M059J (cell line): ENCODE data around the gene ALPL. TPM values are rescaled to one million over a fixed set of nuclear protein-coding genes. Genes with fewer than 3 reads are reported as not detected.
"Not testable (repeated sequence)": the region's sequence is repeated elsewhere in the genome, so short reads cannot be mapped to it uniquely, and the experiment has no call there.

Source experiments
- DNase-seq: peaks from one replicate; pipeline ENCODE4 v3.0.0-alpha.2; 2012; ENCODE audit warnings: low read depth
- total RNA-seq: library from RNA; depleted of rRNA; stranded (reverse); fragments of >200 nt; shearing (Covaris generic); gene quantifications from 2 replicates; pipeline ENCODE4 v1.2.3, GENCODE V29; 2014

The ALPL gene
- total RNA-seq, 1 experiment from 2014 or later: 0.71 TPM

DNA sequence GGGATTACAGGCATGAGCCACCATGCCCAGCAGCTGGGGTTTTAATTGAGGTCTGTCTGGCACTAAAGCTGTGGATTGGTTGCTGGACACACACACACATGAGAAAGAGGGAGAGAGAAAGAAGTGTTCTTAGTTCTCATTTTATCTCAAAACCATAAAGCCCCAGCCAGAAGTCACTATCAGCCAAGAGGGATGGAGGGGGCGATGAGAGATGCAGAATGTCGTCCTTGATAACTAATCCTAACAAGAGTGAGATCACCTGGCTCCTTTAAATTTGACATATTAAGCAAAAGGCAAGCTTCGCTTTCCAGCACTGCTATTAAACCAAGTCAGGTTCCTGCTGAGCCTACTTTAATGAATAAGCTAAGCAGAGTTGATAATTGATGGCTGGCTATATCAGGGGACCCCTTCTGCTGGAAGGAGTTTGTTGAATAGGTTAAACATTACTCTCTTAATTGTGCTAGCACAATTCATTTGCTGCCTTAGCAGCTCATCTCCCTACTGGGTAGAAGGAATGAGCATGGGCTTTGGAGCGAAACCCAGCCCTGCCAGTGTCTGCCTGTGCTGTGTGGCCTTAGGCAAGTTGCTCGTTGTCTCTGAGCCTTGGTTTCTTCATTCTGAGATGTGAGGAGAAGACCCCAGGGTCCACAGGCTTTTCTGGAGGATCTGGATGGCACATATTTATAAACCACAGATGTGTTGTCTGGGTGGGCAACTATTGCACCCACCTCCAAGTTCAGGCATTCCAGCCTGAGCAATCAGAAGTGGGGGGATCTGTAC is 50.8 kb downstream of the ALPL start:
- no peak for DNase-seq

GRCh38 chr1:21560916-21561638 is 51.9 kb downstream of the ALPL start:
- no peak for DNase-seq

DNA sequence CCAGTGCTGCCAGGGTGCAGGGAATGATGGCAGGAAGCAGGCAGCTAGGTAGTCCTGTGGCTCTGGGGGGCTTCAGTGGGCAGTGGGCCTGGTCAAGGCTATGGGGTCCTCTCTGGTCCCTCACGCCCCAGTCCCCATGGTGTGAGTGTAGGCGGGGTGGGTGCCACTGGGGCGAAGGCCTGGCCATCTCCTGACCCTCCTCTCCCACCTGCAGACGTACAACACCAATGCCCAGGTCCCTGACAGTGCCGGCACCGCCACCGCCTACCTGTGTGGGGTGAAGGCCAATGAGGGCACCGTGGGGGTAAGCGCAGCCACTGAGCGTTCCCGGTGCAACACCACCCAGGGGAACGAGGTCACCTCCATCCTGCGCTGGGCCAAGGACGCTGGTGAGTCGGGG is 53.7 kb downstream of the ALPL start:
- no peak for DNase-seq

- no peak for DNase-seq
Measured at GRCh38 chr1:21563971-21564370, 54.7 kb downstream of the ALPL start.

GRCh38 chr1:21564521-21565095 is 55.4 kb downstream of the ALPL start:
- peak; percentile 41 for DNase-seq

- no peak for DNase-seq
Measured at GRCh38 chr1:21565285-21565684, 56.1 kb downstream of the ALPL start.

DNA sequence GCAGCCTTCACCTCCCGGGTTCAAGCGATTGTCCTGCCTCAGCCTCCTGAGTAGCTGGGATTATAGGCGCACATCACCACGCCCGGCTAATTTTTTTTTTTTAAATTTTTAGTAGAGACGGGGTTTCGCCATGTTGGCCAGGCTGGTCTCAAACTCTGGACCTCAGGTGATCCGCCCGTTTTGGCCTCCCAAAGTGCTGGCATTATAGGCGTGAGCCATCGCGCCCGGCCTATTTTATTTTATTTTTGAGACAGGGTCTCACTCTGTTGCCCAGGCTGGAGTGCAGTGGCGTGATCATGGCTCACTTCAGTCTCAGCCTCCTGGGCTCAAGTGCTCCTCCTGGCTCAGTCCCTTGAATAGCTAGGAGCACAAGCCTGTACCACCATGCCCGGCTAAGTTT is 57.1 kb downstream of the ALPL start:
- DNase-seq: not testable (repeated sequence)

- DNase-seq: peak; percentile 62
Measured at GRCh38 chr1:21567241-21568005, 58.2 kb downstream of the ALPL start.

- DNase-seq: peak; percentile 77
Measured at GRCh38 chr1:21568006-21568746, 59.0 kb downstream of the ALPL start.

DNA sequence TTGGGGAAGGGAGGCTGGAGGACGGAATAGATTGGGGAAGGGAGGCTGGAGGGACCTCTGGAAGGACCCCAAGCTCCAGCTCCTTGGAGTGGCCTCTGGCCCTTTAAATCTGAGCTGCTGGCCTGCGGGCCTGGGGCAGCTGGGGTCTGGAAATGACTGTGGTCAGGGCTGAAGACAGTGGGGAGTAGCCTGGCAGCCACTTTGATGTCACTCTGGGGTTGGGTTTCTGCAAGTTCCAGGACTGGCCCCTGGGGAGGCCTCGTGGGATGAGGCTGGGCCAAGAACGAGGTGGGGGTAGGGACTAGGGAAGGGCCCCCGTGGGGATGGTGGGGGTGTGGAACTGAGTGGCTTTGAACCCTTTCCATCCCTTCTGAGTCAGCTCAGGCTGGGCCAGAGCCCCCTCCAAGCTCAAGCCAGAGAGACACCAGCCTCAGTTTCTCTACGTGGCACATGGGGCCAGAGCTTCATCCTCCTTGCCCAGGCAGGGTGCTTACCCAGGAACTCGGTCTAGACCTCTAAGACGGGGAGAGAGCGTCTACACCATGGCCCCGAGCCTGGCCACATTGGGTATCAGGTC is 59.7 kb downstream of the ALPL start:
- DNase-seq: no peak

- DNase-seq: no peak
Measured at GRCh38 chr1:21569820-21570527, 60.8 kb downstream of the ALPL start.

GRCh38 chr1:21570528-21570875 is 61.3 kb downstream of the ALPL start:
- no peak for DNase-seq

DNA sequence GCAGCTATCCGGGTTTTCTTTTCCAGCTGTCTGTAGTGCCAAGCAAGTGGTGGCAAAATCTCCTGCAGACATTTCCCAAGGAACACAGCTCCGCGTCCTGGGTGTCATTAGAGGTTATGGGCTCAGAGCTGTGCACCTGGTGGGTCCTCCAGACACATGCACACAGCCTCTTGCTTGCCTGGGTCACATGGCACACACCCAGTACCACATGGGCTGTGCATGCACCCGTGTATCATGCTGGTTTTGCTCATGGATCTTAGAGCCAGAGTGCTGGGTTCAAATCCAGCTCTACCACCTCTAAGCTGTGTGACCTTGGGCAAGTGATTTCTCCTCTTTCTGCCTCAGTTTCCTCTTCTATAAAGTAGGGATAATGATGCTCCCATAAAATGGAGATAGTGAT is 61.7 kb downstream of the ALPL start:
- no peak for DNase-seq

DNA sequence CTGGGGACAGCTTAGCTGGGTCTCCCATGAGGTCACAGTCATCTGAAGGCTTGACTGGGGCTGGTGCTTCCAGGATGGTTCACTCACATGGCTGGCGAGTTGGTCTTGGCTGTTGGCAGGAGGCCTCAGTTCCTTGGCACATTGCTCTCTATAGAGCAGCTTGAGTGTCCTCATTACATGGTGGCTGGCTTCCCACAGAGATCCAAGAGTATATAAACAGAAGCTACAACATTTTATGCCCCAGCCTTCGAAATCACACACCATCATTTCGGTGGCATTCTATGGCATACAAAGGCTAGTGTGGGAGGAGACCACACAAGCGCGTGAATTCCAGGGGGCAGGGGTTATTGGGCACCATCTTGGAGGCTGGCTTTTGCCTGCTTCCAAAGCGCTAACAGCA is 63.0 kb downstream of the ALPL start:
- DNase-seq: no peak

DNA sequence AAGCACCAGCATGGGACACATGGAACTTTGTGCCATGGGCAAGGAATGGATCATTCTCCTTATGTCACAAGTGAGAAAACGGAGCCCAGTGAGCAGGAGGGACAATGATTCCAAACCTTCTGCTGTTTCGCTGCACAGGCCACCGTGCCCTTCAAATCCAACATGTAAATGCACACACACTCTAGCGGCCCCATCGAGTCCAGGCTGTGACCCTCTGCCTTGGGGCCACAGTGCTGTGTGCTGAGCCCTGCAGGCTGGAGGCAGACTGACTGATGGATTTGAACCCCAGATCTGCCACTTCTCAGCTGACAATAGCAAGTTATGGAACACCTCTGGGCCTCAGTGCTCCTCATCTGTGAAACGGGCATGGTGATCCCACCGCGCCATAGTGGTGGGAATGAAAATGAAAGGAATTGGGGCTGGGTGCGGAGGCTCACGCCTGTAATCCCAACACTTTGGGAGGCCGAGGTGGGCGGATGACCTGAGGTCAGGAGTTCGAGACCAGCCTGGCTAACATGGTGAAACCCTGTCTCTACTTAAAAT is 63.6 kb downstream of the ALPL start:
- DNase-seq: no peak

DNA sequence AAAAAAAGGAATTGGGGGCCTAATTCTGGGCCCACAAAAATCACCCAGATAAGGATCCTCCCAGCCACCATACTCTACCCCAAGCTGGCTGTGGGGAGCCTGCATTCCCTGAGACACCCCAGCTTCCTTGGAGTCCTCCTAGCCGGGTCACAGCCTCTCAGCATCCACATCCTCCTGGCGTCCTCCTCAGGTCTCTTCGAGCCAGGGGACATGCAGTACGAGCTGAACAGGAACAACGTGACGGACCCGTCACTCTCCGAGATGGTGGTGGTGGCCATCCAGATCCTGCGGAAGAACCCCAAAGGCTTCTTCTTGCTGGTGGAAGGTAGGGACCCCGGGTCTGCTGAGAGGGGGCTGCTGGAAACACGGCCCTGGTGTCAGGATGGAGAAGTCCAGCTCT is 64.3 kb downstream of the ALPL start:
- DNase-seq: no peak

DNA sequence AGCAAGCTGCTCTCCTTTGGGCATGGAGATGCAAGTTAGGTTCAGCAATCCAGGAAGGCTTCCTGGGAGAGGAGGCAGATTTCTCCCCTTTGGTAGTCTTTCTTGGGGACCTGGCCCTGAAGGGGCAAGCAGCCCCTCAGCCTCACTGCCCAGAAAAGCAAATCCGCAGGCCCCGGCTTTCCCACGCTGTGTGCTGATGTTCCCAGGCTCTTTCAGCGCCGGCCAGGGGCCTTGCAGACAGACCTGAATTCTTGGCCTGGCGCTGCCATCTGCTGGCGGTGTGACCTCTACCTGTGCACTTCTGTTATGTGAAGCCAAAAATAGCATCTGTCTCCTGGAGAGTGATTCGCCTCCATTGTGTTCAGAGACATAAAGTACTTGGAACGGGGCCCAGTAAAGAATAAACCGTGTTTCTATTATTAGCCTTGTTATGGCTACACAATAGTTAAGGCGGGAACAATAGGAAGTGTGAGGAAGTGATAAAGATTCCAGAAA is 64.8 kb downstream of the ALPL start:
- DNase-seq: peak; percentile 82

DNA sequence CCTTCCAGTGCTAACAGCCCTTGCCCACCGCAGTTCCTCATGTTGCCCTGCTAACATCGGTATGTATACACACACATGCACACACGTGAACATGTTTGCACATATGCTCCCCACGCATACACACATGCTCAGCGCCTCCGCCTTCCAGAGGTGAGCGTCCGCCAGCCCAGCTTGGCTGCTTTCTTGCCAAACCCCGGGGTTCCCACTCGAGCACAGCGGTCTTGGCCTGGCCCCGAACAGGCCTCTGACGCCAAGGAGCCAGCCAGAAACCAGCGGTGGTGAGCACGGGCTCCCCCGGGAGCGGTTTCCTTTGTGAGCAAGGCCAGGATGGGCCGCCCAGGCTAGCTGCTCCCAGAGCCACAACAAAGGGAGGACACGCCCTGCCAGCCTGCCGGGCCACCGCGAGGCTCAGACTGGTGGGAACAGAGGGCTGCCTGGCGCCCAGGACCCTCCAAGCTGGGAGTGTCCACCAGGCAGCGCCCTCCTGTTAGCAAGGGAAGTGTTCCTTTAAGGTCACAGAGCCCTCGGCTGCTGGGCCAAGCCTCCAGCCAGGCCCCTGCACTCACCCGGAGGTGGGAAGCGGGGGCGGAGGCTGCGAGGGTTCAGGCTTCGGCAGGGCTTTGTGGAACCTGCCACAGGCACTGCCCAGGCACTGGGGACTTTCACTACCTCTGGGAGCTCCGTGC is 65.4 kb downstream of the ALPL start:
- peak; percentile 30 for DNase-seq

DNA sequence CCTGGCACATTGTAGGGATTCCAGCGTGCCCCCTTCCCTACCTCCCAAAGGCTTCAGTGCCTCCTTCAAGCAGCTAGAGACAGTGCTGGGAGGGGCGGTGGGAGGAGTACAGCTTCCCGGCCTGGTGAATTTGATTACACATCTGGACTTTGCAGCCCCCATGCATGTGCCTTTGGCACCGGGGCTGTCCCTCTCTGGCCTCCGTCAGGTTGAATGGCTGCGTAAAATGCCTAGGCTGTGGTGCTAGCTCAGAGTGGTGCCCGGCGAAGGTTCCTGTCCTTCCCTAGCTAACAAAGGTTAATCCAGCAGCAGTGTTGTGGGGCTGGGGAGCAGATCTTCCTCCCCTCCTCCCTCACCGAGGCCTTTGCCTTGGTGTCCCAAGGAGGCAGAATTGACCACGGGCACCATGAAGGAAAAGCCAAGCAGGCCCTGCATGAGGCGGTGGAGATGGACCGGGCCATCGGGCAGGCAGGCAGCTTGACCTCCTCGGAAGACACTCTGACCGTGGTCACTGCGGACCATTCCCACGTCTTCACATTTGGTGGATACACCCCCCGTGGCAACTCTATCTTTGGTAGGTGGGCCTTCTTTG is 66.2 kb downstream of the ALPL start:
- no peak for DNase-seq
